ENCODE measurements around the gene ARHGAP18.

GRCh38 chr6:129684903-129685661 is 24.9 kb downstream of the ARHGAP18 start:
- TF ChIP-seq CTCF (conservative IDR thresholded peaks at IDR 0.05 in 1 of 2, IDR thresholded peaks at IDR 0.05 in 1 of 2; ENCODE audit: extremely low read depth in 1 of 2, insufficient read depth in 1 of 2, low read depth in 1 of 2, low read length in 2 of 2) = no peak
- TF ChIP-seq EZH2 (IDR thresholded peaks at IDR 0.05; ENCODE audit: borderline replicate concordance, low read length) = no peak
